Effector memory CD8-positive, alpha-beta T cell (primary cell): ENCODE measurements around the gene LPAR2.

Experiments used
- ATAC-seq: fragments of 150-1000 bp; cut with Tn5 transposase; replicated peaks from 2 replicates; pipeline ENCODE4 v1.10.0; 2021; ENCODE audit warnings: mild to moderate bottlenecking, moderate library complexity
- DNase-seq, 3 experiments: peaks; one replicate each; pipeline ENCODE4 v3.0.0; 2021
- H3K27ac Mint-ChIP-seq, 2 donors: one replicate each; pipeline ENCODE4 v1.8.0; 2022; ENCODE audit warnings: mild to moderate bottlenecking in 2 of 2, mixed read lengths in 2 of 2, moderate library complexity in 2 of 2
- H3K27me3 Mint-ChIP-seq, 2 donors: one replicate each; pipeline ENCODE4 v1.8.0; 2022; ENCODE audit warnings: mixed read lengths in 2 of 2
- H3K36me3 Mint-ChIP-seq: one replicate; pipeline ENCODE4 v1.8.0; 2022; ENCODE audit warnings: mild to moderate bottlenecking, moderate library complexity, mixed read lengths; ENCODE audit not compliant: insufficient read depth
- H3K4me1 Mint-ChIP-seq, 2 donors: one replicate each; pipeline ENCODE4 v1.8.0; 2022; ENCODE audit warnings: low read depth in 2 of 2, mixed read lengths in 2 of 2
- H3K4me3 Mint-ChIP-seq, 2 donors: one replicate each; pipeline ENCODE4 v1.8.0; 2022; ENCODE audit warnings: mild to moderate bottlenecking in 2 of 2, mixed read lengths in 2 of 2, moderate library complexity in 2 of 2
- H3K9me3 Mint-ChIP-seq, 2 donors: one replicate each; pipeline ENCODE4 v1.8.0; 2022; ENCODE audit warnings: mixed read lengths in 2 of 2

LPAR2 gene

GRCh38 chr19:19592690-19593089 lies 35.3 kb downstream of the LPAR2 start:
- Mint-ChIP-seq H3K27me3 (no peaks in the 10 kb centered on the region), H3K27ac (peak overlapping the region; percentile 90 to 94), H3K4me3 (peak overlapping the region in 1 of 2 donors; percentile 37), H3K9me3 (no peaks in the 10 kb centered on the region), H3K36me3 (peaks cover 47% of the 10 kb centered on the region), H3K4me1 (peaks cover 35 to 39% of the 10 kb centered on the region in 2 donors)
- DNase-seq (no peak), ATAC-seq (no peak)

- Mint-ChIP-seq H3K27me3 (no peaks in the 10 kb centered on the region), H3K4me1 (peaks cover 29 to 33% of the 10 kb centered on the region in 2 donors), H3K27ac (peak overlapping the region; percentile 90 to 94), H3K36me3 (peaks cover 50% of the 10 kb centered on the region), H3K4me3 (peak overlapping the region; percentile 40 to 67), H3K9me3 (no peaks in the 10 kb centered on the region)
- ATAC-seq (peak; percentile 91), DNase-seq (peak; percentile 57 to 62 (median 62))
These were observed 36.7 kb downstream of the LPAR2 start for GRCh38 chr19:19591133-19591825.

DNA sequence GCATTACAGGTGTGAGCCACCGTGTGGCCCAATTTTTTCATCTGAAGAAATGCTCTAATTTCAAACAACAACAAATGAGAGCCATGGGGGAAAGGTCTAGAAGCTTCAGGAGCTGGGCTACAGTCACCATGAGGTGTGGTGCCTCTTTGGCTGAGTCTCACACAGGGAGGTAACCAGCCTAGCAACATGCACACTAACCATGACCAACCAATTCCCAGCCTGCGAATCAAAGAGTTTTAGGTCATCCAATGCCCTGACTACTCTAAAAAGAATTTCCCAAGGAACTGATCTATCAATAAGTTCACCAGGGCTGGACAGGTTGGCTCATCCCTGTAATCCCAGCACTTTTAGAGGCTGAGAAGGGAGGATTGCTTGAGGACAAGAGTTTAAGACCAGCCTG lies 39.5 kb downstream of the LPAR2 start:
- Mint-ChIP-seq H3K4me1 (peaks cover 27 to 28% of the 10 kb centered on the region in 2 donors), H3K36me3 (peaks cover 56% of the 10 kb centered on the region), H3K4me3 (peak overlapping the region in 1 of 2 donors; percentile 41), H3K27me3 (no peaks in the 10 kb centered on the region), H3K9me3 (no peaks in the 10 kb centered on the region), H3K27ac (peak overlapping the region; percentile 90 to 94)
- DNase-seq (no peak), ATAC-seq (no peak)

GRCh38 chr19:19587771-19588170 lies 40.2 kb downstream of the LPAR2 start:
- Mint-ChIP-seq H3K4me1 (peaks cover 28 to 33% of the 10 kb centered on the region in 2 donors), H3K9me3 (no peaks in the 10 kb centered on the region), H3K4me3 (no peak overlapping the region), H3K27ac (peak overlapping the region; percentile 90 to 94), H3K27me3 (no peaks in the 10 kb centered on the region), H3K36me3 (peaks cover 59% of the 10 kb centered on the region)
- ATAC-seq (no peak), DNase-seq (no peak)

- H3K36me3 Mint-ChIP-seq = peaks cover 60% of the 10 kb centered on the region
- peak overlapping the region; percentile 25 to 94 for H3K27ac Mint-ChIP-seq
- peaks cover 21 to 26% of the 10 kb centered on the region in 2 donors for H3K4me1 Mint-ChIP-seq
- DNase-seq = no peak
- no peaks in the 10 kb centered on the region for H3K27me3 Mint-ChIP-seq
- ATAC-seq = no peak
- H3K9me3 Mint-ChIP-seq = no peaks in the 10 kb centered on the region
- no peak overlapping the region for H3K4me3 Mint-ChIP-seq
These were observed 43.7 kb downstream of the LPAR2 start for GRCh38 chr19:19584356-19584755.

- Mint-ChIP-seq H3K9me3 (no peaks in the 10 kb centered on the region), H3K36me3 (peaks cover 50% of the 10 kb centered on the region), H3K27ac (peak overlapping the region; percentile 83 to 94), H3K27me3 (no peaks in the 10 kb centered on the region), H3K4me1 (peaks cover 16 to 19% of the 10 kb centered on the region in 2 donors), H3K4me3 (no peak overlapping the region)
- DNase-seq (no peak), ATAC-seq (no peak)
These were observed 45.5 kb downstream of the LPAR2 start for GRCh38 chr19:19582471-19582870.

GRCh38 chr19:19581391-19581790 lies 46.6 kb downstream of the LPAR2 start:
- H3K27ac Mint-ChIP-seq = peak overlapping the region in 1 of 2 donors; percentile 24
- ATAC-seq (no peak), DNase-seq (no peak)
- H3K36me3 Mint-ChIP-seq = peaks cover 51% of the 10 kb centered on the region
- H3K4me3 Mint-ChIP-seq = no peak overlapping the region
- H3K9me3 Mint-ChIP-seq = no peaks in the 10 kb centered on the region
- peaks cover 16 to 19% of the 10 kb centered on the region in 2 donors for H3K4me1 Mint-ChIP-seq
- no peaks in the 10 kb centered on the region for H3K27me3 Mint-ChIP-seq

DNA sequence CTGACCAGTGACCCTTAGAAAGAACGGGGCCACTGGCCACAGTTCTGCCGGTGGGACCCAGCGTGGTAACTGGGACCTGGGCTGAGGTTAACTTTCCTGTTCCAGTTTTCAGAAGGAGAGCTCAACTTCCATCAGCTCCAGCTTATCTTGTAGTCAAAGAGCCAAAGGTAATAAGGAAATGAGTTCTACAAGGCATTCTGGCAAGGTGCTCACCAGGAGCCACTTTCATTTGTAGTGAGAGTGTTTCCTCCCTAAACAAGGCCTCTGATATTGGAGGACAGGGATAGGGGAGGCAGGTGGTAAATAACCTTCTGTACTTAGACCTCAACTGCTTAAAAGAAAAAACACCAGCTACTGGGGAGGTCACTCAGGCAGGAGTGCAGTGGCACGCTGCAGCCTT lies 47.6 kb downstream of the LPAR2 start:
- Mint-ChIP-seq H3K4me1 (peaks cover 16 to 21% of the 10 kb centered on the region in 2 donors), H3K27me3 (no peaks in the 10 kb centered on the region), H3K36me3 (peaks cover 43% of the 10 kb centered on the region), H3K4me3 (no peak overlapping the region), H3K9me3 (no peaks in the 10 kb centered on the region), H3K27ac (peak overlapping the region in 1 of 2 donors; percentile 73)
- ATAC-seq (no peak), DNase-seq (no peak)

- Mint-ChIP-seq H3K36me3 (peaks cover 40% of the 10 kb centered on the region), H3K27ac (peak overlapping the region in 1 of 2 donors; percentile 73), H3K4me3 (no peak overlapping the region), H3K27me3 (no peaks in the 10 kb centered on the region), H3K4me1 (peaks cover 17 to 21% of the 10 kb centered on the region in 2 donors), H3K9me3 (no peaks in the 10 kb centered on the region)
- DNase-seq = no peak
- no peak for ATAC-seq
These were observed 48.3 kb downstream of the LPAR2 start for GRCh38 chr19:19579533-19580361.

DNA sequence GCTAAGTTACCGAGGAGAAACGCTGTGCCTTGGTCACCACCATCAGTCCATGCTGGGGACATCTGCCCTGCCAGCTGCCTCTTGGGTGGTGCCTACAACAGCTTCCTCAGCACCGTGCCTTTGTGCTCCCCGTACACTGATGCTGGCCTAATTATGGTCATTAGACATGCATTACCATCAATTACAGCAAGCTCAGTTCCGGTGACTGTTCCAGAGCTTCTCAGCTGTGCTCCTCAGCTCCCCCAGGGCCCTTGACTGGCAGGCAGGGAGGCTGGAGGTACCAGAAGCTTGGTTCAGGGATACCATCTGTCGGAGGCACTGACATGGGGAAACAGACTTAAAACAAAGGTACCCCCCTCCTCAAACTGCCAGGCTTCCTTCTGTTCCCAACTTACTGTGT lies 49.8 kb downstream of the LPAR2 start:
- H3K4me1 Mint-ChIP-seq = peaks cover 16 to 22% of the 10 kb centered on the region in 2 donors
- no peaks in the 10 kb centered on the region for H3K27me3 Mint-ChIP-seq
- no peak for ATAC-seq
- H3K4me3 Mint-ChIP-seq = no peak overlapping the region
- DNase-seq = no peak
- H3K36me3 Mint-ChIP-seq = peaks cover 33% of the 10 kb centered on the region
- no peak overlapping the region for H3K27ac Mint-ChIP-seq
- no peaks in the 10 kb centered on the region for H3K9me3 Mint-ChIP-seq

DNA sequence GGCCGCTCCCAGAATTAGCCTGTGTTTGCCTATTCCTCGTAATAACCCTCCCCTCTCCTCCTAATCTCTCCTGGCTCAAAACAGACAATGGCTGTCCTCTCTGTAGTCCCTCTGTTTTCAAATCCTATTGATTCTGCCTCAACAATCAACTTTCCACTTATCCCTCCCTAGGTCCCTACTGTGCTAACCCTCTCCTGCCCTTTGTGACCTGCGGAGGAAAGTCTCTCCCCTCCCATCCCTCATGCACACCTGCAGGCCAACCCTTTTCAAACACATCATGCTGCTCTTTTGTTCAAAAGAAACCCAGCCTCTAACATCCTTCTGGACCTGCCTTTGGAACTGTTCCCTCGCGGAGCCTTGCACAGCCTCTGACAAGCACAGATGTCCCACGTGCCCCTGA lies 52.6 kb downstream of the LPAR2 start:
- peaks cover 40% of the 10 kb centered on the region for H3K36me3 Mint-ChIP-seq
- H3K27me3 Mint-ChIP-seq = no peaks in the 10 kb centered on the region
- no peak for ATAC-seq

More for the DNA sequence above, 52.6 kb downstream of the LPAR2 start:
- no peak for DNase-seq
- Mint-ChIP-seq H3K9me3 (no peaks in the 10 kb centered on the region), H3K4me1 (peaks cover 12 to 14% of the 10 kb centered on the region in 2 donors), H3K27ac (no peak overlapping the region), H3K4me3 (no peak overlapping the region)
